Adipocyte (in vitro differentiated cells): ENCODE measurements around the gene GHRHR.

Experiments used
- DNase-seq: peaks from one replicate; pipeline ENCODE4 v3.0.0-alpha.2; 2015; ENCODE audit warnings: low read depth
- H3K27me3 ChIP-seq: replicated peaks from 2 replicates; pipeline ENCODE4 v1.7.0; 2013; ENCODE audit warnings: mild to moderate bottlenecking, low read length, moderate library complexity; ENCODE audit not compliant: control insufficient read depth, insufficient read depth
- H3K36me3 ChIP-seq: 2 replicates; pipeline ENCODE4 v1.7.0; 2013; ENCODE audit warnings: low read length, mild to moderate bottlenecking, moderate library complexity; ENCODE audit not compliant: control insufficient read depth, insufficient read depth, severe bottlenecking
- H3K4me1 ChIP-seq: 2 replicates; pipeline ENCODE4 v1.7.0; 2013; ENCODE audit warnings: mild to moderate bottlenecking, low read length, moderate library complexity; ENCODE audit not compliant: control insufficient read depth, insufficient read depth
- H3K4me3 ChIP-seq: 2 replicates; pipeline ENCODE4 v1.7.0; 2013; ENCODE audit warnings: mild to moderate bottlenecking, low read length, moderate library complexity
- H3K9ac ChIP-seq: 2 replicates; pipeline ENCODE4 v1.7.0; 2013; ENCODE audit warnings: mild to moderate bottlenecking, low read length, moderate library complexity
- H3K9me3 ChIP-seq: 2 replicates; pipeline ENCODE4 v1.7.0; 2013; ENCODE audit warnings: mild to moderate bottlenecking, low read length, moderate library complexity; ENCODE audit not compliant: control insufficient read depth

Gene GHRHR

DNA sequence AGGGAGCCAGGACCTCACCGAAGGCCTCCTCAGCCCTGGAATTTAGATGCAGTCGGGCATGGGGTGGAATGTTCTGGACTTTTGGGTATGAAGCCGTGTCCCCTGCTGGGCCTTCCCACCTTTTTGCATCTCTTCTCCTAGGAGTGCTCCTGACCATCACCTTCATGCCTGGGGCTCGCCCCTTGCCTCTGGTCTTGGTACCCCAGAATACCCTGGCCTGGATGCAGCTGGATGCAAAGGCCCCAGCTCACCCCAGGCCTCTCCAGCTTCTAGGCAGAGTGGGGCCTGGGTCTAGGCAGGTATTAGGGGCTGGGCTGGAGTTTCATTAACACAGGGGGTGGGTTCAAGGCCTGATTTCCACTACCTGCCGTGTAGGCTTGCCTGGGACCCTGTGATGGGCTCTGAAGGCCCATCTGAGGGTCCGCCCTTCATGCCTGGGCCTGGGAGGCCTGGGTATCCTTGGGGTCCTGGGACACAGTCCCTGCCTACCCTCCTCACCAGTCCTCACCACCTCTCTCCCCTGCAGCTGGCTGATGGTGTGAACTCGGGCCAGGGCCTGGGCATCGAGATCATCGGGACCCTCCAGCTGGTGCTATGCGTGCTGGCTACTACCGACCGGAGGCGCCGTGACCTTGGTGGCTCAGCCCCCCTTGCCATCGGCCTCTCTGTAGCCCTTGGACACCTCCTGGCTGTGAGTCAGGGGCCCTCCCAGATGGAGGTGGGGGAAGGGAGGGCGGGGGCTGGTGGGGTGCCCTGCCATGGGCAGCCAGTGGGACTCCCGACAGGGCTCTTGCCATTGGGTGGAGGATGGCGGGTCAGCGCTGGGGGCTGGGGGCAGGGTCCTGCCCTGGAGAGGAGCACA is 42.0 kb upstream of the GHRHR start:
- no peak for DNase-seq
- Histone ChIP-seq H3K4me3 (no peak overlapping the region), H3K9me3 (peaks cover under 1% of the 10 kb centered on the region), H3K36me3 (peaks cover 5% of the 10 kb centered on the region), H3K27me3 (no peaks in the 10 kb centered on the region), H3K4me1 (peaks cover 18% of the 10 kb centered on the region), H3K9ac (peak overlapping the region; percentile 38)

DNA sequence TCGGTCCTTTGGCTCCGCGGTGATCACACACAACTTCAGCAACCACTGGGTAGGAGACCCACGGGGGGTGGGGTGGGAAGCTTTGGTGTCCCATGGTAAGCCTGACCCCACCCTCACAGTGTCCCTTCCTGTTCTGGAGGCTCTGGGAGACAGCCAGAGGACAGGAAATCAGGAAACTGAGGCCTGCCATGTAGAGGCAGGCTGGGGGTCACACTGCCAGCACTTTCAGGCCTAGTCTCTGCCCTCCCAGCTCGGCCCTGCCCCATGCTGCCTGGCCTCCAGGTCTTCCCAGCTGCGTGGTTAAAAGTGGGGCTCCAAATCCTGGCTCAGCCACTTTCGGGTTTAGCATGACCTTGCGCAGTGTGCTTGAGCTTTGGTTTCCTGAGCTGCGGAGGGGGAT is 41.2 kb upstream of the GHRHR start:
- H3K4me3 ChIP-seq, result no peak overlapping the region
- H3K4me1 ChIP-seq, result peaks cover 18% of the 10 kb centered on the region
- no peak for DNase-seq
- H3K9ac ChIP-seq, result no peak overlapping the region
- no peaks in the 10 kb centered on the region for H3K27me3 ChIP-seq
- peaks cover 8% of the 10 kb centered on the region for H3K9me3 ChIP-seq
- peaks cover 5% of the 10 kb centered on the region for H3K36me3 ChIP-seq

GRCh38 chr7:30923009-30923773 is 40.6 kb upstream of the GHRHR start:
- Histone ChIP-seq H3K9ac (no peak overlapping the region), H3K4me3 (no peak overlapping the region), H3K4me1 (peaks cover 18% of the 10 kb centered on the region), H3K36me3 (peaks cover 5% of the 10 kb centered on the region), H3K27me3 (no peaks in the 10 kb centered on the region), H3K9me3 (peaks cover 8% of the 10 kb centered on the region)
- DNase-seq, result no peak

DNA sequence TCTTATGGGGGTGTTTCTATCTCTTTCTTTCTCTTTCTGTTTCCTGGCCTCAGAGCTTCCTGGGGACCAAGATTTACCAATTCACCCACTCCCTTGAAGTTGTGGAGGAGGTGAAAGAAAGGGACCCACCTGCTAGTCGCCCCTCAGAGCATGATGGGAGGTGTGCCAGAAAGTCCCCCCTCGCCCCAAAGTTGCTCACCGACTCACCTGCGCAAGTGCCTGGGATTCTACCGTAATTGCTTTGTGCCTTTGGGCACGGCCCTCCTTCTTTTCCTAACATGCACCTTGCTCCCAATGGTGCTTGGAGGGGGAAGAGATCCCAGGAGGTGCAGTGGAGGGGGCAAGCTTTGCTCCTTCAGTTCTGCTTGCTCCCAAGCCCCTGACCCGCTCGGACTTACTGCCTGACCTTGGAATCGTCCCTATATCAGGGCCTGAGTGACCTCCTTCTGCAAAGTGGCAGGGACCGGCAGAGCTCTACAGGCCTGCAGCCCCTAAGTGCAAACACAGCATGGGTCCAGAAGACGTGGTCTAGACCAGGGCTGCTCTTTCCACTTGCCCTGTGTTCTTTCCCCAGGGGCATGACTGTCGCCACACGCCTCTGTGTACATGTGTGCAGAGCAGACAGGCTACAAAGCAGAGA is 39.9 kb upstream of the GHRHR start:
- H3K9me3 ChIP-seq, result peaks cover 8% of the 10 kb centered on the region
- peaks cover 5% of the 10 kb centered on the region for H3K36me3 ChIP-seq
- H3K9ac ChIP-seq, result no peak overlapping the region
- H3K4me3 ChIP-seq, result no peak overlapping the region
- DNase-seq, result no peak
- peaks cover 18% of the 10 kb centered on the region for H3K4me1 ChIP-seq
- H3K27me3 ChIP-seq, result no peaks in the 10 kb centered on the region

DNA sequence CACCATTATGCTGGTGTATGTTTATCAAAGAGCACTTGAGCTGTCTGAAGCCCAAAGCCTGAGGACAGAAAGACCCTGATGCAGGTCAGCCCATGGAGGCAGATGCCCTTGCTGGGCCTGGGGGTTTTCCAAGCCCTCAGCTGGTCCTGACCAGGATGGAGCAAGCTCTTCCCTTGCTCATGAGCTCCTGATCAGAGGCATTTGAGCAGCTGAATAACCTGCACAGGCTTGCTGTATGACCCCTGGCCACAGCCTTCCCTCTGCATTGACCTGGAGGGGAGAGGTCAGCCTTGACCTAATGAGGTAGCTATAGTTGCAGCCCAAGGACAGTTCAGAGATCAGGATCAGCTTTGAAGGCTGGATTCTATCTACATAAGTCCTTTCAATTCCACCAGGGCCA is 39.1 kb upstream of the GHRHR start:
- DNase-seq, result no peak
- peaks cover 18% of the 10 kb centered on the region for H3K4me1 ChIP-seq
- peaks cover 5% of the 10 kb centered on the region for H3K36me3 ChIP-seq
- no peak overlapping the region for H3K4me3 ChIP-seq
- peaks cover 8% of the 10 kb centered on the region for H3K9me3 ChIP-seq
- H3K27me3 ChIP-seq, result no peaks in the 10 kb centered on the region
- H3K9ac ChIP-seq, result no peak overlapping the region

GRCh38 chr7:30925117-30925516 is 38.6 kb upstream of the GHRHR start:
- Histone ChIP-seq H3K27me3 (no peaks in the 10 kb centered on the region), H3K4me1 (peaks cover 16% of the 10 kb centered on the region), H3K9me3 (peaks cover 8% of the 10 kb centered on the region), H3K4me3 (no peak overlapping the region), H3K36me3 (peaks cover 5% of the 10 kb centered on the region), H3K9ac (no peak overlapping the region)
- no peak for DNase-seq

GRCh38 chr7:30925913-30926312 is 37.8 kb upstream of the GHRHR start:
- peaks cover 5% of the 10 kb centered on the region for H3K36me3 ChIP-seq
- H3K4me3 ChIP-seq, result no peak overlapping the region
- peaks cover 8% of the 10 kb centered on the region for H3K4me1 ChIP-seq
- H3K9me3 ChIP-seq, result peaks cover 8% of the 10 kb centered on the region
- DNase-seq, result no peak
- H3K27me3 ChIP-seq, result no peaks in the 10 kb centered on the region
- no peak overlapping the region for H3K9ac ChIP-seq

DNA sequence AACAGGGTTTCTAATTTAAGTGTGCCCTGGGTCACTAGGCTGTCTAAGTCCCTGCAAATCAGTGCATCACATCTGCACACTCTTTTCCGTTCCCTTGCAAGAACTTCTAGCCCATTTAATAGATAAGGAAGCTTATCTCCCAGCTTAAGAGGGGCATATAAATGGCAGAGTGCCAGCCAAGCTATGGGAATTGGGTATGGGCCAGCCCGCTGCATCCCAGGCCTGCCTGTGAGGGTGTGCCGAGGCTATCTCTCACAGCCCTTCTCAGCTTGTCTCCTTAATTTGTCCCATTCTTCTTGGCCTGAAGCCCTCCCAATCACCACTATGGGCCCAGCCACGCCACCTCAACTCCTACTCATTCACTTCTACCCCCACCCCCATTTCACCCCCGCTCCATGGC is 37.4 kb upstream of the GHRHR start:
- Histone ChIP-seq H3K9ac (no peak overlapping the region), H3K9me3 (peaks cover 8% of the 10 kb centered on the region), H3K4me3 (no peak overlapping the region), H3K4me1 (peaks cover 4% of the 10 kb centered on the region), H3K27me3 (no peaks in the 10 kb centered on the region), H3K36me3 (peaks cover 5% of the 10 kb centered on the region)
- DNase-seq, result no peak

DNA sequence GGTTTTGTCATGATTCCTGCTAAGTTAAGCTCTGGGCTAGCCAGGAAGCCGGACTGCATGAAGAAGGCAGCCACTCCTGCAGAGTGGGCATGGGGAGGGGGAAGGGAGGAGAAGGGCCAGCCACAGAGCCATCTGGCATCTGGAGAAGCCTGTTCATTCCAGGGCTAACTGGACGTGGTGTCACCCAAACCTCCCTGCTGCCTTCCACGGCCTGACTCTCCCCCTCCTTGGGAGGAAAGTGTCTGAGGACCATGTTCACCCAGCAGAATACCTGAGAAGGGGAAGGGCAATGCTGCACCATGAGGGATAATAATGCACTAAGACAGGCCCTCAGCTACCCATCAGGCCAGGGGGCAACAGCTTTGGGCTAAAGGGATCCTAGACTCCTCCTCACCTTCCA is 36.7 kb upstream of the GHRHR start:
- Histone ChIP-seq H3K27me3 (no peaks in the 10 kb centered on the region), H3K36me3 (peaks cover 5% of the 10 kb centered on the region), H3K4me3 (no peak overlapping the region), H3K9me3 (peaks cover 8% of the 10 kb centered on the region), H3K4me1 (peaks cover 3% of the 10 kb centered on the region), H3K9ac (no peak overlapping the region)
- no peak for DNase-seq

GRCh38 chr7:30927559-30927958 is 36.2 kb upstream of the GHRHR start:
- Histone ChIP-seq H3K4me1 (peaks cover 3% of the 10 kb centered on the region), H3K27me3 (no peaks in the 10 kb centered on the region), H3K9ac (no peak overlapping the region), H3K9me3 (peaks cover 8% of the 10 kb centered on the region), H3K36me3 (peaks cover 5% of the 10 kb centered on the region), H3K4me3 (no peak overlapping the region)
- DNase-seq, result no peak

GRCh38 chr7:30928254-30928872 is 35.4 kb upstream of the GHRHR start:
- peaks cover 8% of the 10 kb centered on the region for H3K9me3 ChIP-seq
- DNase-seq, result no peak
- peaks cover 5% of the 10 kb centered on the region for H3K36me3 ChIP-seq
- no peak overlapping the region for H3K4me3 ChIP-seq
- H3K27me3 ChIP-seq, result no peaks in the 10 kb centered on the region
- peaks cover 3% of the 10 kb centered on the region for H3K4me1 ChIP-seq
- H3K9ac ChIP-seq, result no peak overlapping the region
